Measurements from ENCODE around the gene KCNQ5.

Gene KCNQ5

DNA sequence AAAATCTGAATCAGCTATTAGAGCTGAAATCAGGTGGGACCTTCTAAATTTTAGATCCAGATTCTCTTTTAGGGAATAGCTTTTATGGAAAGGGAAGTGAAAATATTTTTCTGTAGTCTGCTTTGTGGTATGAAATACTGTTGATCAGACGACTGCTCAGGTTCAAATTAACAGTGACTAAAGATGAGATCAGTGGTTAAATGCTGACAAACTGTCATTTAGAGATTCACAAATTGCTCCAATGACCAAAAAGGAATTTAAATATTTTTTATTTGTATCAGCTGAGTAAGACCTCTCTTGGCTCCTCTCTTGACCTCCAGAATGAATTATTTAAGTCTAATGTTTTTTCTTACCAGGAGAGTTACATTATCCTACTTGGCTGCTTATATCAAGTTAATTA, 77.3 kb downstream of the KCNQ5 start:
- H3K27ac ChIP-seq (ENCODE audit: low read depth, low read length): no peak overlapping the region
- no peak overlapping the region for H3K4me3 ChIP-seq (ENCODE audit: low read depth in 1 of 5, low read length in 5 of 5)
- H3K27me3 ChIP-seq (ENCODE audit: control insufficient read depth in 5 of 5, insufficient read depth in 4 of 5, low read length in 5 of 5): no peaks in the 10 kb centered on the region
- H3K9me3 ChIP-seq (ENCODE audit: control insufficient read depth in 5 of 5, low read length in 5 of 5): no peaks in the 10 kb centered on the region
- no peaks in the 10 kb centered on the region for H3K36me3 ChIP-seq (ENCODE audit: control insufficient read depth in 5 of 5, insufficient read depth in 5 of 5, low read length in 5 of 5)
- no peaks in the 10 kb centered on the region for H3K4me1 ChIP-seq (ENCODE audit: control insufficient read depth in 5 of 5, insufficient read depth in 5 of 5, low read length in 5 of 5)
- no peak overlapping the region for H3K9ac ChIP-seq (ENCODE audit: low read length in 5 of 5)

- Histone ChIP-seq H3K9me3 (ENCODE audit: control insufficient read depth in 5 of 5, low read length in 5 of 5) (no peaks in the 10 kb centered on the region), H3K9ac (ENCODE audit: low read length in 5 of 5) (no peak overlapping the region), H3K36me3 (ENCODE audit: control insufficient read depth in 5 of 5, insufficient read depth in 5 of 5, low read length in 5 of 5) (no peaks in the 10 kb centered on the region), H3K4me3 (ENCODE audit: low read depth in 1 of 5, low read length in 5 of 5) (no peak overlapping the region), H3K27ac (ENCODE audit: low read depth, low read length) (no peak overlapping the region), H3K4me1 (ENCODE audit: control insufficient read depth in 5 of 5, insufficient read depth in 5 of 5, low read length in 5 of 5) (no peaks in the 10 kb centered on the region), H3K27me3 (ENCODE audit: control insufficient read depth in 5 of 5, insufficient read depth in 4 of 5, low read length in 5 of 5) (no peaks in the 10 kb centered on the region)
Observed at GRCh38 chr6:72702421-72702820, 80.6 kb downstream of the KCNQ5 start.

- no peaks in the 10 kb centered on the region for H3K4me1 ChIP-seq (ENCODE audit: control insufficient read depth in 5 of 5, insufficient read depth in 5 of 5, low read length in 5 of 5)
Observed at GRCh38 chr6:72703093-72703492, 81.2 kb downstream of the KCNQ5 start.

GRCh38 chr6:72704979-72705378, 83.1 kb downstream of the KCNQ5 start:
- no peaks in the 10 kb centered on the region for H3K36me3 ChIP-seq (ENCODE audit: control insufficient read depth in 5 of 5, insufficient read depth in 5 of 5, low read length in 5 of 5)
- no peaks in the 10 kb centered on the region for H3K27me3 ChIP-seq (ENCODE audit: control insufficient read depth in 5 of 5, insufficient read depth in 4 of 5, low read length in 5 of 5)
- no peak overlapping the region for H3K4me3 ChIP-seq (ENCODE audit: low read depth in 1 of 5, low read length in 5 of 5)
- no peak overlapping the region for H3K27ac ChIP-seq (ENCODE audit: low read depth, low read length)
- H3K9me3 ChIP-seq (ENCODE audit: control insufficient read depth in 5 of 5, low read length in 5 of 5): peaks cover 0 to 4% (median 0%) of the 10 kb centered on the region in 5 donors
- H3K9ac ChIP-seq (ENCODE audit: low read length in 5 of 5): no peak overlapping the region
- H3K4me1 ChIP-seq (ENCODE audit: control insufficient read depth in 5 of 5, insufficient read depth in 5 of 5, low read length in 5 of 5): no peaks in the 10 kb centered on the region

More at GRCh38 chr6:72703093-72703492, 81.2 kb downstream of the KCNQ5 start:
- Histone ChIP-seq H3K36me3 (ENCODE audit: control insufficient read depth in 5 of 5, insufficient read depth in 5 of 5, low read length in 5 of 5) (no peaks in the 10 kb centered on the region), H3K27me3 (ENCODE audit: control insufficient read depth in 5 of 5, insufficient read depth in 4 of 5, low read length in 5 of 5) (no peaks in the 10 kb centered on the region), H3K9me3 (ENCODE audit: control insufficient read depth in 5 of 5, low read length in 5 of 5) (no peaks in the 10 kb centered on the region), H3K4me3 (ENCODE audit: low read depth in 1 of 5, low read length in 5 of 5) (no peak overlapping the region), H3K27ac (ENCODE audit: low read depth, low read length) (no peak overlapping the region), H3K9ac (ENCODE audit: low read length in 5 of 5) (no peak overlapping the region)

DNA sequence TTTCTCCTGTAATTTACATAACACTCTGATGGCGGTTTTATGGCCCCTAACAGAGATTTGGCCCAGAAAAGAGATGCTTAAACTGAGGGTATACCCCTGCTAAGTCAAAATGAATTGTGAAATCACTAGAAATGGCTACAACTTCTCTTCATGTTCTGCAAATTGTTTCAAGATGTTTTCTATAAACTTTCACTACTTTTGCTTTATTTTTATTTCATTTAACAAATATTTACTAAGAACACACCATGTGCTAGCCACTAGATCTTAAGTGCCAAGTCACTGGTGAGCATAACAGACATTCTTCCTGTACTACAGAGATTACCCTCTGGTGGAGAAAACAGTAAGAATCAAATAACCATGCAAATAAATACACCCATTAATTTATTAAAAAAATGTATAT, 87.6 kb downstream of the KCNQ5 start:
- Histone ChIP-seq H3K4me1 (ENCODE audit: control insufficient read depth in 5 of 5, insufficient read depth in 5 of 5, low read length in 5 of 5) (no peaks in the 10 kb centered on the region), H3K9ac (ENCODE audit: low read length in 5 of 5) (no peak overlapping the region), H3K4me3 (ENCODE audit: low read depth in 1 of 5, low read length in 5 of 5) (no peak overlapping the region), H3K27me3 (ENCODE audit: control insufficient read depth in 5 of 5, insufficient read depth in 4 of 5, low read length in 5 of 5) (no peaks in the 10 kb centered on the region), H3K9me3 (ENCODE audit: control insufficient read depth in 5 of 5, low read length in 5 of 5) (peaks cover 0 to 10% (median 8%) of the 10 kb centered on the region in 5 donors), H3K36me3 (ENCODE audit: control insufficient read depth in 5 of 5, insufficient read depth in 5 of 5, low read length in 5 of 5) (no peaks in the 10 kb centered on the region), H3K27ac (ENCODE audit: low read depth, low read length) (no peak overlapping the region)

GRCh38 chr6:72711731-72712130, 89.9 kb downstream of the KCNQ5 start:
- Histone ChIP-seq H3K27me3 (ENCODE audit: control insufficient read depth in 5 of 5, insufficient read depth in 4 of 5, low read length in 5 of 5) (no peaks in the 10 kb centered on the region), H3K9me3 (ENCODE audit: control insufficient read depth in 5 of 5, low read length in 5 of 5) (peaks cover 0 to 10% (median 8%) of the 10 kb centered on the region in 5 donors), H3K27ac (ENCODE audit: low read depth, low read length) (no peak overlapping the region), H3K4me1 (ENCODE audit: control insufficient read depth in 5 of 5, insufficient read depth in 5 of 5, low read length in 5 of 5) (no peaks in the 10 kb centered on the region), H3K36me3 (ENCODE audit: control insufficient read depth in 5 of 5, insufficient read depth in 5 of 5, low read length in 5 of 5) (no peaks in the 10 kb centered on the region), H3K4me3 (ENCODE audit: low read depth in 1 of 5, low read length in 5 of 5) (no peak overlapping the region), H3K9ac (ENCODE audit: low read length in 5 of 5) (no peak overlapping the region)

GRCh38 chr6:72712910-72713309, 91.0 kb downstream of the KCNQ5 start:
- no peak overlapping the region for H3K27ac ChIP-seq (ENCODE audit: low read depth, low read length)
- H3K9ac ChIP-seq (ENCODE audit: low read length in 5 of 5): no peak overlapping the region
- H3K9me3 ChIP-seq (ENCODE audit: control insufficient read depth in 5 of 5, low read length in 5 of 5): peaks cover 0 to 10% (median 8%) of the 10 kb centered on the region in 5 donors
- H3K4me1 ChIP-seq (ENCODE audit: control insufficient read depth in 5 of 5, insufficient read depth in 5 of 5, low read length in 5 of 5): no peaks in the 10 kb centered on the region
- no peaks in the 10 kb centered on the region for H3K27me3 ChIP-seq (ENCODE audit: control insufficient read depth in 5 of 5, insufficient read depth in 4 of 5, low read length in 5 of 5)
- no peaks in the 10 kb centered on the region for H3K36me3 ChIP-seq (ENCODE audit: control insufficient read depth in 5 of 5, insufficient read depth in 5 of 5, low read length in 5 of 5)
- no peak overlapping the region for H3K4me3 ChIP-seq (ENCODE audit: low read depth in 1 of 5, low read length in 5 of 5)

GRCh38 chr6:72715119-72715518, 93.3 kb downstream of the KCNQ5 start:
- no peak overlapping the region for H3K27ac ChIP-seq (ENCODE audit: low read depth, low read length)
- H3K9me3 ChIP-seq (ENCODE audit: control insufficient read depth in 5 of 5, low read length in 5 of 5): peaks cover 0 to 7% (median 5%) of the 10 kb centered on the region in 5 donors
- H3K27me3 ChIP-seq (ENCODE audit: control insufficient read depth in 5 of 5, insufficient read depth in 4 of 5, low read length in 5 of 5): no peaks in the 10 kb centered on the region
- no peaks in the 10 kb centered on the region for H3K36me3 ChIP-seq (ENCODE audit: control insufficient read depth in 5 of 5, insufficient read depth in 5 of 5, low read length in 5 of 5)
- H3K4me3 ChIP-seq (ENCODE audit: low read depth in 1 of 5, low read length in 5 of 5): no peak overlapping the region
- no peaks in the 10 kb centered on the region for H3K4me1 ChIP-seq (ENCODE audit: control insufficient read depth in 5 of 5, insufficient read depth in 5 of 5, low read length in 5 of 5)
- no peak overlapping the region for H3K9ac ChIP-seq (ENCODE audit: low read length in 5 of 5)

DNA sequence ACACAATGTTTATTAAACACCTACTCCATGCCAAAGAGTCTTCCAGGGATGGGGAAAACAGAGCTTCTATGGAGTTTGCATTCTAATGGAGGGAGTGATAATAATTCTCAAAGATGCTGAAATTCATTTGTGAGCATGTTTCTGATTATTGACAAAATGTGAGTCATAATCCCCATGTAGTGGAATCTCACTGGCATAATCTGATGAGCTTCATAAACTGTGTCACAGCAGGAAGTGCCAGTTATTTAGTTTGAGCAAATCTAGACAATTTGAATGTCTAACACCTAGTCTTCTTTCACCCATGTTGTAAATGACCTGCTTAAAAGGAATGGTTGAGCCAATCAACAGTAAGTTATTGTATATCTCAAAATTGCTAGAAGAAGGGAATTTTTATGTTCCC, 95.1 kb downstream of the KCNQ5 start:
- Histone ChIP-seq H3K9ac (ENCODE audit: low read length in 5 of 5) (no peak overlapping the region), H3K36me3 (ENCODE audit: control insufficient read depth in 5 of 5, insufficient read depth in 5 of 5, low read length in 5 of 5) (no peaks in the 10 kb centered on the region), H3K4me3 (ENCODE audit: low read depth in 1 of 5, low read length in 5 of 5) (no peak overlapping the region), H3K9me3 (ENCODE audit: control insufficient read depth in 5 of 5, low read length in 5 of 5) (no peaks in the 10 kb centered on the region), H3K4me1 (ENCODE audit: control insufficient read depth in 5 of 5, insufficient read depth in 5 of 5, low read length in 5 of 5) (no peaks in the 10 kb centered on the region), H3K27me3 (ENCODE audit: control insufficient read depth in 5 of 5, insufficient read depth in 4 of 5, low read length in 5 of 5) (no peaks in the 10 kb centered on the region), H3K27ac (ENCODE audit: low read depth, low read length) (no peak overlapping the region)

DNA sequence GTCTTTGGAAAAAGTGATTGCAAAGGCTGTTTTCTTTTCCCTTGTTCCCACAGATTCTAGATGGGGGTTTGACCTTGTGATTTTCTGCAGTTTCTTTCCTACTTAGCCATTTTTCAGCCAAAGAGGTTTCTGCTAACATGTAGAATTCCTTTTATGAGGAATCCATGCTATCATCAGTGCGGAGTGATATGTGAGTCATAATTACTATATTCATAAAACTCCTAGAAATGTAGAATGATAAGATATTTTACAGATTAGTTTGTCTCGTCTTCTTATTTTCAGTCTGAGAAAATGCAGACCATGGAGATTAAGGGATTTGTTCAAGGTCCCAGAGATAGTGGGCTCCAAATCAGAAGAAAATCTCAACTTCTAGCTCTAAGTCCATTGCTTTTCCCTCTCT, 98.6 kb downstream of the KCNQ5 start:
- no peaks in the 10 kb centered on the region for H3K9me3 ChIP-seq (ENCODE audit: control insufficient read depth in 5 of 5, low read length in 5 of 5)
- H3K4me3 ChIP-seq (ENCODE audit: low read depth in 1 of 5, low read length in 5 of 5): no peak overlapping the region
- H3K9ac ChIP-seq (ENCODE audit: low read length in 5 of 5): no peak overlapping the region
- H3K36me3 ChIP-seq (ENCODE audit: control insufficient read depth in 5 of 5, insufficient read depth in 5 of 5, low read length in 5 of 5): no peaks in the 10 kb centered on the region
- no peaks in the 10 kb centered on the region for H3K4me1 ChIP-seq (ENCODE audit: control insufficient read depth in 5 of 5, insufficient read depth in 5 of 5, low read length in 5 of 5)
- no peak overlapping the region for H3K27ac ChIP-seq (ENCODE audit: low read depth, low read length)
- H3K27me3 ChIP-seq (ENCODE audit: control insufficient read depth in 5 of 5, insufficient read depth in 4 of 5, low read length in 5 of 5): no peaks in the 10 kb centered on the region

- no peaks in the 10 kb centered on the region for H3K36me3 ChIP-seq (ENCODE audit: control insufficient read depth in 5 of 5, insufficient read depth in 5 of 5, low read length in 5 of 5)
- no peak overlapping the region for H3K4me3 ChIP-seq (ENCODE audit: low read depth in 1 of 5, low read length in 5 of 5)
- H3K4me1 ChIP-seq (ENCODE audit: control insufficient read depth in 5 of 5, insufficient read depth in 5 of 5, low read length in 5 of 5): no peaks in the 10 kb centered on the region
- H3K9me3 ChIP-seq (ENCODE audit: control insufficient read depth in 5 of 5, low read length in 5 of 5): no peaks in the 10 kb centered on the region
- no peak overlapping the region for H3K27ac ChIP-seq (ENCODE audit: low read depth, low read length)
- H3K9ac ChIP-seq (ENCODE audit: low read length in 5 of 5): no peak overlapping the region
- H3K27me3 ChIP-seq (ENCODE audit: control insufficient read depth in 5 of 5, insufficient read depth in 4 of 5, low read length in 5 of 5): no peaks in the 10 kb centered on the region
Observed at GRCh38 chr6:72721346-72721745, 99.5 kb downstream of the KCNQ5 start.

Measured in subcutaneous abdominal adipose tissue (tissue), 5 donors.